ENCODE data around the gene S100B. TPM values are rescaled to one million over a fixed set of nuclear protein-coding genes. Genes with fewer than 3 reads are reported as not detected.

Gene S100B
- total and polyA plus RNA-seq, 9 of the 15 experiments (the other 6 are each of a cell fraction or from before 2014, with no cell fraction given), result not detected

- DNase-seq (ENCODE audit: extremely low read depth in 1 of 4, low spot score in 3 of 4) (peak in 1 of 4 experiments; percentile 8), ATAC-seq (no peak), FAIRE-seq (no peak)
- in situ Hi-C loops (cut with MboI) (no loop called here), intact Hi-C loops (cut with micrococcal nuclease) (no loop called here)
- BruUV-seq (replicated peaks), result no TSS peak
- TF ChIP-seq ZNF316 (IDR thresholded peaks at IDR 0.05), result peak; percentile 85
- peak; percentile 69 for TF ChIP-seq C11orf30 (IDR thresholded peaks at IDR 0.05; ENCODE audit: low read depth)
- TF ChIP-seq MAFG (tag; conservative IDR thresholded peaks at IDR 0.05), result peak; percentile 52; the same call in 1 of the 2 replicates
- no peak for TF ChIP-seq KDM1A (IDR thresholded peaks at IDR 0.05)
- no peak for TF ChIP-seq HDAC3 (IDR thresholded peaks at IDR 0.05; ENCODE audit: borderline replicate concordance, partially characterized antibody)
- Histone ChIP-seq H3K4me2 (ENCODE audit: insufficient read depth, low read length) (no peak overlapping the region), H3K9me3 (replicated peaks; ENCODE audit: control insufficient read depth, insufficient read depth, low read depth, low read length) (no peaks in the 10 kb centered on the region), H3K79me2 (ENCODE audit: control insufficient read depth, insufficient read depth, low read length) (no peaks in the 10 kb centered on the region), H3K27me3 (ENCODE audit: control insufficient read depth in 2 of 2, insufficient read depth in 2 of 2, low read length in 2 of 2) (no peaks in the 10 kb centered on the region), H3K36me3 (ENCODE audit: control insufficient read depth, insufficient read depth, low read length) (peaks cover 59% of the 10 kb centered on the region; the same call in 2 of the 3 replicates), H3K9ac (ENCODE audit: insufficient read depth in 1 of 2, low read depth in 2 of 2, low read length in 2 of 2) (no peak overlapping the region), H3K27ac (ENCODE audit: extremely low read depth, low read depth, low read length) (no peak overlapping the region), H3K9me1 (ENCODE audit: control insufficient read depth, insufficient read depth, low read length) (peaks cover 4% of the 10 kb centered on the region), H4K20me1 (replicated peaks; ENCODE audit: control insufficient read depth, insufficient read depth, low read length) (no peaks in the 10 kb centered on the region), H2AFZ (ENCODE audit: low read depth, low read length) (no peak overlapping the region), H3K4me3 (no peak overlapping the region), H3K4me1 (replicated peaks in 1 of 2; ENCODE audit: control insufficient read depth in 2 of 2, insufficient read depth in 2 of 2, low read length in 2 of 2) (peaks cover 0 to 10% of the 10 kb centered on the region in 2 experiments; a peak in 2 of 5 replicates)
- ChIA-PET POLR2A (interaction anchor here (1.0 to 1.4 kb wide), 2 partner anchors 11 to 27 kb away, joined by 3 to 6 read pairs; no protein-coding TSS in a partner anchor), CTCF (ENCODE audit: low intra/inter-chr PET ratio) (no interaction called here)
- WGBS (ENCODE audit: insufficient coverage, low coverage, missing lambda C conversion rate), result 73% methylated on average over 4 of the region's 4 CpGs
Measured at GRCh38 chr21:46568562-46568961, 36.3 kb downstream of the S100B start.

- intact Hi-C loops (cut with micrococcal nuclease), result no loop called here
- Histone ChIP-seq H3K27ac (ENCODE audit: extremely low read depth, low read depth, low read length) (no peak overlapping the region), H2AFZ (ENCODE audit: low read depth, low read length) (no peak overlapping the region), H3K36me3 (ENCODE audit: control insufficient read depth, insufficient read depth, low read length) (peaks cover 69% of the 10 kb centered on the region; the same call in 2 of the 3 replicates), H3K4me1 (replicated peaks in 1 of 2; ENCODE audit: control insufficient read depth in 2 of 2, insufficient read depth in 2 of 2, low read length in 2 of 2) (peaks cover 0 to 10% of the 10 kb centered on the region in 2 experiments; a peak in 2 of 5 replicates), H3K4me2 (ENCODE audit: insufficient read depth, low read length) (no peak overlapping the region), H3K9me1 (ENCODE audit: control insufficient read depth, insufficient read depth, low read length) (peaks cover 4% of the 10 kb centered on the region), H3K9me3 (replicated peaks; ENCODE audit: control insufficient read depth, insufficient read depth, low read depth, low read length) (no peaks in the 10 kb centered on the region), H4K20me1 (replicated peaks; ENCODE audit: control insufficient read depth, insufficient read depth, low read length) (no peaks in the 10 kb centered on the region), H3K4me3 (no peak overlapping the region), H3K9ac (ENCODE audit: insufficient read depth in 1 of 2, low read depth in 2 of 2, low read length in 2 of 2) (no peak overlapping the region), H3K27me3 (ENCODE audit: control insufficient read depth in 2 of 2, insufficient read depth in 2 of 2, low read length in 2 of 2) (no peaks in the 10 kb centered on the region), H3K79me2 (ENCODE audit: control insufficient read depth, insufficient read depth, low read length) (no peaks in the 10 kb centered on the region)
- 96% methylated on average over 15 of the region's 15 CpGs for WGBS (ENCODE audit: insufficient coverage, low coverage, missing lambda C conversion rate)
- ChIA-PET CTCF (ENCODE audit: low intra/inter-chr PET ratio) (no interaction called here), POLR2A (interaction anchor here (0.5 to 1.0 kb wide), 3 partner anchors 9 to 35 kb away, joined by 3 to 4 read pairs (median 3); no protein-coding TSS in a partner anchor)
- DNase-seq (ENCODE audit: extremely low read depth in 1 of 4, low spot score in 3 of 4) (no peak), FAIRE-seq (no peak), ATAC-seq (no peak)
- BruUV-seq (replicated peaks), result no TSS peak
- in situ Hi-C loops (cut with MboI), result no loop called here
- TF ChIP-seq MCM2 (IDR thresholded peaks at IDR 0.05; ENCODE audit: low read depth) (no peak), ZNF592 (IDR thresholded peaks at IDR 0.05) (no peak), CTBP1 (IDR thresholded peaks at IDR 0.05; ENCODE audit: borderline replicate concordance) (no peak), MECOM (CRISPR knock-in tag; IDR thresholded peaks at IDR 0.05) (no peak), KLF13 (tag; IDR thresholded peaks at IDR 0.05; ENCODE audit: borderline replicate concordance, low read depth) (no peak)
Measured at GRCh38 chr21:46567348-46567747, 37.5 kb downstream of the S100B start.

All from K562 (cell line).